ES-I3 (cell line): ENCODE results near the gene ELAC1.
"Not testable (repeated sequence)": the region's sequence is repeated elsewhere in the genome, so short reads cannot be mapped to it uniquely, and the experiment has no call there.

Experiments
- H3K36me3 ChIP-seq: 2 replicates; pipeline ENCODE4 v1.6.1; 2013; ENCODE audit warnings: mild to moderate bottlenecking, low read length, control low read depth, moderate library complexity; ENCODE audit not compliant: insufficient read depth
- H3K4me1 ChIP-seq: 2 replicates; pipeline ENCODE4 v1.6.1; 2013; ENCODE audit warnings: mild to moderate bottlenecking, control low read depth, low read length; ENCODE audit not compliant: insufficient read depth
- H3K9ac ChIP-seq: 2 replicates; pipeline ENCODE4 v1.6.1; 2013; ENCODE audit warnings: low read depth, mild to moderate bottlenecking, low read length, moderate library complexity
- H3K9me3 ChIP-seq: 2 replicates; pipeline ENCODE4 v1.6.1; 2013; ENCODE audit warnings: mild to moderate bottlenecking, low read length, moderate library complexity; ENCODE audit not compliant: control insufficient read depth, insufficient read depth

Gene ELAC1

DNA sequence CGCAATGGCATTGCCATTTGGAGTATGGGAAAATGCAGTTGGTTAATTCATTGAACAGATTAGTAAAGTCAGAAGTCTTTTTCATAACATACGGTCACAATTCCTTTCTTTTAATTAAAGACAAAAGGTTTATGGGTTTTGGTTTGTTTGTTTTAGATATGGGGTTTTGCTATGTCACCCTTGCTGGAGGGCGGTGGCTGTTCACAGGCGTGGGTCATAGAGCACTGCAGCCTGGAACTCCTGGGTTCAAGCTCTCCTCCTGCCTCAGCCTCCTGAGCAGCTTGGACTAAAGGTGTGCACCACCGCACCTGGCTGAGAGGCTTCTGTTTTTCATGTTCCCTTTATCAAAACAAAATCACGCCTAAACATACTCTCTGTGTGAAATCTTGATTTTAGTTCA lies 18.7 kb upstream of the ELAC1 start:
- Histone ChIP-seq H3K4me1 (no peaks in the 10 kb centered on the region), H3K36me3 (no peaks in the 10 kb centered on the region), H3K9ac (no peak overlapping the region), H3K9me3 (no peaks in the 10 kb centered on the region)

GRCh38 chr18:50950626-50951025 lies 17.2 kb upstream of the ELAC1 start:
- Histone ChIP-seq H3K36me3 (no peaks in the 10 kb centered on the region), H3K9me3 (no peaks in the 10 kb centered on the region), H3K4me1 (no peaks in the 10 kb centered on the region), H3K9ac (no peak overlapping the region)

- Histone ChIP-seq H3K9me3 (no peaks in the 10 kb centered on the region), H3K36me3 (no peaks in the 10 kb centered on the region), H3K4me1 (no peaks in the 10 kb centered on the region), H3K9ac (no peak overlapping the region)
Measured at GRCh38 chr18:50953822-50954221, 14.0 kb upstream of the ELAC1 start.

GRCh38 chr18:50955253-50955652 lies 12.6 kb upstream of the ELAC1 start:
- no peaks in the 10 kb centered on the region for H3K36me3 ChIP-seq
- no peak overlapping the region for H3K9ac ChIP-seq
- no peaks in the 10 kb centered on the region for H3K4me1 ChIP-seq
- H3K9me3 ChIP-seq, result no peaks in the 10 kb centered on the region

DNA sequence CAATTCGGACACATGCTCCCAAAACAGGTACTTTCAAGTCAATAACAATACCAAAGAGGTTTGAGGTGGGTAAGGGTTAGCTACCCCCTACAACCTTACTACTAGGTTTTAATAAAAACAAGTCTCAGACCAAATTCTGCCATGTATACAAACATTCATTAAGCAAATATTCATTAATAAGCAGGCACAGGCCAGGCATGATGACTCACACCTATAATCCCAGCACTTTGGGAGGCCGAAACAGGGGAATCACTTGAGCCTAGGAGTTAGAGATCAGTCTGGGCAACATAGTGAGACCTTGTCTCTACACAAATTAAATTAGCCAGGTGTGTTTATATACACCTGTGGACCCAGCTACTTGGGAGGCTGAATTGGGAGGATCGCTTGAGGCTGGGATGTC lies 11.7 kb upstream of the ELAC1 start:
- Histone ChIP-seq H3K36me3 (no peaks in the 10 kb centered on the region), H3K9me3 (peaks cover 5% of the 10 kb centered on the region; the same call in 1 of the 2 replicates), H3K9ac (no peak overlapping the region), H3K4me1 (no peaks in the 10 kb centered on the region)

DNA sequence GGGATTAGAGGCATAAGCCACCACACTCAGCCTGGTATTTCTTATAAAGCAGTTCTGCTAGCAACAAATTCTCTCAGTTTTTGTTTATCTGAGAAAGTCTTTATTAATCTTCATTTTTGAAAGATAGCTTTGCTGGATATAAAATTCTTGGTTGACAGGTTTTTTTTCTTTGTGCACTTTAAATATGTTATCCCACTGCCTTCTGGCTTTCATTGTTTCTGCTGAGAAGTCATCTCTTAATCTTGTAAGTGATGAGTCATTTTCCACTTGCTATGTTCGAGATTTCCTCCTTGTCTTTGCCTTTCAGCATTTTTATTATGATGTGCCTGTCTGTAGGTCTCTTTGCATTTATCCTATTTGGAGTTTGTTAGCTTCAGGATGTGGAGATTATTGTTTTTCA lies 5.9 kb upstream of the ELAC1 start:
- Histone ChIP-seq H3K9me3 (peaks cover 29% of the 10 kb centered on the region), H3K9ac (no peak overlapping the region), H3K36me3 (no peaks in the 10 kb centered on the region), H3K4me1 (no peaks in the 10 kb centered on the region)

DNA sequence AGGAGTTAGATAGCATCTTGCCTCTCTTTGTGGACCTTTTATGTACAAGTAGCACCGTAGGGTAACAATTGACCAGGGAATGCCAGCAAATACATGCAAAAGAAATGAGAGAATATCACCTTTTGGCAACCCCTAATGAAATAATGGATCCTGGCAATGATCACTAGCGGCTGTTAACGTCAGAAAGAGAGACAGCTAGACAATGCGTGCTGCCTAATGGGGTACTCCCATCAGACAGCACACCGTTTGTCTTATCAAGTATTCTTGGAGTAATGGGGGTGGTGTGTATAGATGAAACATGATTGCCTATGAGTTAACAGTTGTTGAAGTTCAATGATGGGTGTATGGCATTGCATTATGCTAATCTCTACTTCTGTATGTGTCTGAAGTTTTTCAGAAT lies 1.6 kb downstream of the ELAC1 start:
- Histone ChIP-seq H3K9ac (no peak overlapping the region), H3K36me3 (no peaks in the 10 kb centered on the region), H3K9me3 (no peaks in the 10 kb centered on the region; the same call in 1 of the 2 replicates), H3K4me1 (peaks cover 11% of the 10 kb centered on the region; the same call in 1 of the 2 replicates)

DNA sequence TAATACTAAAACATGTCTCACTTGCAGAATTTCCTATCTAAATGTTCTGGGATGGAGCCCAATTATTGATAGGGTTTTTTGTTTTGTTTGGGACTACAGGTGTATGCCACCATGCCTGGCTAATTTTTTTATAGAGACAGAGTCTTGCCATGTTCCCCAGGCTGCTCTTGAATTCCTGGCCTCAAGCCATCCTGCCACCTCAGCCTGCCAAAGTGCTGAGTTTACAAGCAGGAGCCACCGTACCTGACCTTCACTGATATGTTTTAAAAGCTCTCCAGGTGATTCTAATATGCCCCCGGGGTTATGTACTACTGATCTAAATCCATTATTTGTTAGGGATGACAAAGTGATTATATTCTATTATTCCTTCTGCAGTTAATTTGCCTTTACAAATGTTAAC lies 2.2 kb downstream of the ELAC1 start:
- H3K36me3 ChIP-seq, result no peaks in the 10 kb centered on the region; the same call in 1 of the 2 replicates
- peaks cover 11% of the 10 kb centered on the region; the same call in 1 of the 2 replicates for H3K4me1 ChIP-seq
- H3K9ac ChIP-seq, result no peak overlapping the region
- H3K9me3 ChIP-seq, result no peaks in the 10 kb centered on the region

DNA sequence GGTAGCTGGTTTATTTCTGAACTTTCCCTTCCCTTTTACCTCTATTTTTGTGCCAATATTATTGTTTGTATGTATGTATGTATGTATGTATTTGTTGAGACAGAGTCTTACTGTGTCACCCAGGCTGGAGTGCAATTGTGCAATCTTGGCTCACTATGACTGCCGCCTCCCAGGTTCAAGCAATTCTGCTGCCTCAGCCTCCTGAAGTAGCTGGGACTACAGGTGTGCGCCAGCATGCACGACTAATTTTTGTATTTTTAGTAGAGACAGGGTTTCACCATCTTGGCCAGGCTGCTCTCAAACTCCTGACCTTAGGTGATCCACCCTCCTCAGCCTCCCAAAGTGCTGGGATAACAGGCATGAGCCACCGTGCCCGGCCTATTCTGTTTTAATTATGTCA lies 4.6 kb downstream of the ELAC1 start:
- H3K36me3 ChIP-seq, H3K9ac ChIP-seq: not testable (repeated sequence)
- peaks cover 14% of the 10 kb centered on the region for H3K9me3 ChIP-seq
- peaks cover 11% of the 10 kb centered on the region; the same call in 1 of the 2 replicates for H3K4me1 ChIP-seq

GRCh38 chr18:50973367-50974126 lies 5.7 kb downstream of the ELAC1 start:
- H3K4me1 ChIP-seq, result peaks cover 11% of the 10 kb centered on the region; the same call in 1 of the 2 replicates
- peaks cover 5% of the 10 kb centered on the region; the same call in 1 of the 2 replicates for H3K36me3 ChIP-seq
- no peak overlapping the region for H3K9ac ChIP-seq
- peaks cover 19% of the 10 kb centered on the region for H3K9me3 ChIP-seq

- H3K36me3 ChIP-seq, result peaks cover 5% of the 10 kb centered on the region; the same call in 1 of the 2 replicates
Measured at GRCh38 chr18:50977037-50977760, 9.4 kb downstream of the ELAC1 start.

DNA sequence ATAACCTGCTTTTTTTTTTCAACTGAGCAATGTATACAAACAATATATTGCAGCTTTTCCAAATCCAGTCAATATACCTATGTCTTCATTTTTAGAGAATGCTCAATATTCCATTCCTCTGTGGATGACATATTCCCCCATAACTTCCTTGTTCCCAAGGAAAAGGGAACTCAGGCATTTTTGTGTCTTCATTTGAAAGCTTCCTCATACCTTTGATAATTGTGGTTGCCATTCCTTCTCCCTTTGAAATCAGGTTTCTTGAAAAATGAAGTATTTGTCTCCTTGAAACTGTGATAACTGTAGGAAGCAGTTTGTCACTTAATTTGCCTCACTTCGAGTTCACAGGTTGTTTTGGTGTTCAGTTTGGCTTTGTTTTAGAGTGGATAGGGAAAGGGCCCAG lies 13.5 kb downstream of the ELAC1 start:
- Histone ChIP-seq H3K9me3 (peaks cover 19% of the 10 kb centered on the region), H3K9ac (no peak overlapping the region), H3K4me1 (no peaks in the 10 kb centered on the region), H3K36me3 (peaks cover 1% of the 10 kb centered on the region; the same call in 1 of the 2 replicates)

More at GRCh38 chr18:50977037-50977760, 9.4 kb downstream of the ELAC1 start:
- peaks cover 25% of the 10 kb centered on the region for H3K9me3 ChIP-seq
- no peak overlapping the region for H3K9ac ChIP-seq
- H3K4me1 ChIP-seq, result no peaks in the 10 kb centered on the region

DNA sequence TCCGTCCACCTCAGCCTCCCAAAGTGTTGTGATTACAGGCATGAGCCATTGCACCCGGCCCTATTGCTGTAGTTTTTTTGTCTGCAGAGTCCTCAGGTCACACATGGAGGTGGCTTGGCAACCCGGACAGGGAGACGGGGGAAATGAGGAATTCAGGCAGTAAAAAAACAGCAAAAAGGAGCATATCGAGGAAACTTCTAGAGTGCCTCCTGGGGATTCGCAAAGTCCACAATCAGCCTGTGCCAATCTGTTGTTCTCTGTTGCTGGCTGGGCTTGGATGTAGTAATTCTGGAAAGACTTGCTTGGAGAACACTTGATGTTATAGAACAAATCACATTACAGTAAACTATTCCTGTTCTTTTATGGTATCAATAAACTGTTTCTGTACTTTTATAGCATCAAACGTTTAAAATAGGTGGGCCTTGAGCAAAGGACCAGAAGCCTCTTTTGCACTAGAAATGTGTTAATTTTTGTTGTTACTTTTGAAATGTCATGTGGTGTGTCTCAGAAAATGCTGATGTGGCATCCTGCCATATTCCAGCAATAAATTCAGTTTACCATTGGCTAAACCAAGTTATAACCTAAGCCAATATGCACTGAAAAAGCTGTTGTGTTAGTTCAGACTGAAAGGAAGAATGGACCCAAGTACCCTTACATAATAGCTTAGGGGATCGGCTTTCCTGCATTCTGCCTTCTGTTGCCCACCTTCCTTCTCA lies 14.4 kb downstream of the ELAC1 start:
- Histone ChIP-seq H3K9me3 (peaks cover 13% of the 10 kb centered on the region), H3K4me1 (no peaks in the 10 kb centered on the region), H3K9ac (no peak overlapping the region), H3K36me3 (no peaks in the 10 kb centered on the region)

DNA sequence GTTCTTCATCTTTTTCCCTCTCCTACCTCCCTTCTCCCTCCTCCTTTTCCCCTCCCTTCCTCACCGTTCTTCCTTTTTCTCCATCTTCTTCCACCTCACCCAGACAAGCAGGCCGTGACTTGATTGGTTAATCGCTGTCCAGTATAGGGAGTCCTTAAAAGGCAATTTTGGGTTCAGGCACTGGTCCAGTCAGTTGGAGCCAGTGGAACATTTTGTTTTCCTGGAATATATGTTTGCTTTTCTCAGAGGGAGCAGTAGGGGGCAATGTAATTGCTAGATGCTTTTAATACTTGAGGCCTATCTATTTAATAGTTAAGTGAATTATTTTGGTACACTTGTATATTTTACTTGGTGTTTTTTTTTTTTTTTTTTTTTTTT lies 15.0 kb downstream of the ELAC1 start:
- no peaks in the 10 kb centered on the region for H3K4me1 ChIP-seq
- H3K36me3 ChIP-seq, result no peaks in the 10 kb centered on the region
- H3K9ac ChIP-seq, result no peak overlapping the region
- peaks cover 9% of the 10 kb centered on the region; the same call in 1 of the 2 replicates for H3K9me3 ChIP-seq
